T-helper 2 cell treated with Interferon-gamma antibody and Interleukin-4, amounts not matched to agents 5 μg/mL and 100 μg/mL, for 36 hours (primary cell): ENCODE data around the gene COA8.

ENCODE experiments used
- DNase-seq: peaks from one replicate; pipeline ENCODE4 v3.0.0; 2021; ENCODE audit warnings: low spot score
- H3K27ac Mint-ChIP-seq: one replicate; pipeline ENCODE4 v1.8.0; 2021; ENCODE audit warnings: mild to moderate bottlenecking, mixed read lengths
- H3K27me3 Mint-ChIP-seq: one replicate; pipeline ENCODE4 v1.8.0; 2021; ENCODE audit warnings: low read depth, mixed read lengths
- H3K36me3 Mint-ChIP-seq: one replicate; pipeline ENCODE4 v1.8.0; 2021; ENCODE audit warnings: low read depth, mixed read lengths
- H3K4me1 Mint-ChIP-seq: one replicate; pipeline ENCODE4 v1.8.0; 2021; ENCODE audit warnings: low read depth, mixed read lengths
- H3K4me3 Mint-ChIP-seq: one replicate; pipeline ENCODE4 v1.8.0; 2022; ENCODE audit warnings: mild to moderate bottlenecking, moderate library complexity, mixed read lengths
- H3K9me3 Mint-ChIP-seq: one replicate; pipeline ENCODE4 v1.8.0; 2021; ENCODE audit warnings: mixed read lengths

COA8 gene

DNA sequence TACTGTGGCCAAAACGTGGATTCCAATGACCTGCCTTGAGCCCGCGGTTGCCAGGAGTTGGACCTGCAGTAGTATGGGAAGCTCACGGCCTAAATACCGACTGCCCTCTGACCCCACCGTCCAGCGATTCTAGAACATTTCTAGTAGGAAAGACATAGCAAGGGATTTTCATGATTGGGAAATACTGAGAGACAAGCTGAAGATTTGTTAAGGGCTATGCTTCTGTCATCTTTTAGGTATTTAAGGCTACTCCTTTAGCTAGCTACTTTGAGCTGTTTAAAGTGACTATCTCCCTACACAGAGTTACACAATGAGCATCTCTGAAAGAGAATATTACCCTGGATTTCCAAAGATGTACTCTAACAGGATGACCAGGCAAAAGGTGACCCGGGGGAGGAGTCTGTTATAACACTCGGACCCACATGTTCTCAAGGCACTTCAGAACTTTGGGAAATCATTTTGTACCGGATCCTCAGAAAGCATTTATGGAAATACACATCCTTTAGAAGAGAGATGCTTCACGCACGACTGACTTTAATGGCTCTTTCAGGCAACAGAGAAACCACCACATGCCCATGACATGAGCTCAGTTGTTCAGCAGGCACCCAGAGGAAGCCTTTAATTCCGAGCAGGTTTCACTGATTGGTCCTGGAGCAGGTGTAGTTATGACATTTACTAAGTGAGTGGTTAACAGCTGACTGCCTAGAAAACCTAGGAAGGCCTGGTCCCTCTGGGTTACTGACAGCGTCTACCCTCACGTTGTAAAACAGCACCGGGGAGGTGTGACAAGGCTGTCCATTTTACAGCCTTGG lies 4.5 kb upstream of the COA8 start:
- DNase-seq: no peak
- H3K4me1 Mint-ChIP-seq: peaks cover 29% of the 10 kb centered on the region
- peaks cover 30% of the 10 kb centered on the region for H3K36me3 Mint-ChIP-seq
- no peaks in the 10 kb centered on the region for H3K27me3 Mint-ChIP-seq
- no peak overlapping the region for H3K4me3 Mint-ChIP-seq
- no peaks in the 10 kb centered on the region for H3K9me3 Mint-ChIP-seq
- no peak overlapping the region for H3K27ac Mint-ChIP-seq

DNA sequence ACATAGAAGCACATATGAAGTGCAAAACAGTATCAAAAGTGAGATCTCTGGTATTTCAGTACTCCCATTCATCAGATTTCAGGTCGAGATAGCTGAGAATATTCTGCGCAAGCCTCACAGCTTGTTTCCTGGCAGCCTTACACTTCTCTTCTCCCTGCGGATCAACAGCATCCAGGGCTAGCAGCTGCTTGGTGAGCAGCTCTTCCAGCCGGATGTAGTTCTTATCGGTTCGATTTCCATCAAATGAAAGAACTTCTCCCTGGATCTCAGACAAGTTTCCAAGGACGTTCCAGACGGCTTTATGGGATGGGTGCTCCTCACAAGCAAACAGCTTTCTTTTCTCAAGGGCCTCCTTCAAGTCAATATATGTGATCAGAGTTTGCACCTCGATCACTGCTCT lies 3.0 kb upstream of the COA8 start:
- peaks cover 33% of the 10 kb centered on the region for H3K36me3 Mint-ChIP-seq
- H3K27me3 Mint-ChIP-seq: no peaks in the 10 kb centered on the region
- no peaks in the 10 kb centered on the region for H3K9me3 Mint-ChIP-seq
- peaks cover 35% of the 10 kb centered on the region for H3K4me1 Mint-ChIP-seq
- H3K4me3 Mint-ChIP-seq: peak overlapping the region; percentile 15
- no peak overlapping the region for H3K27ac Mint-ChIP-seq
- no peak for DNase-seq

DNA sequence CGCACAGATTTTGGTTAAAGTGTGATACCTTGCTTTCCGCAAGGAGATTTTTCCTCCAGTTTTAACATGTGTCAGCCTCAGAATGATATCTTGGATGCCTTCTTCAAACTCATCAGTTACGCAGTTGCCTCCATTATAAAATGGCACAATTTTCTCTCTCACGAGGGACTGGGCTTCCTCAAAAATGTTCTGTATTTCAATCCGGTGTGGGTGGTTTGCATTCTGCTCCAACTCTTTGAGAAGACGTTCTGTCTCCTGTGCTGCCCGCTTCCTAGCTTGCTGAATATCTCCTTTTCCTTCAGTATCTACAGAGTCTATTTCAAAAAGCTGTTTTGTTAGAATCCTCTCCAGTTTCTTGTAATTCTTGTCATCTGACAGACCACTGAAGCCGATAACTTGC lies 2.1 kb upstream of the COA8 start:
- Mint-ChIP-seq H3K4me1 (peaks cover 37% of the 10 kb centered on the region), H3K36me3 (peaks cover 33% of the 10 kb centered on the region), H3K9me3 (no peaks in the 10 kb centered on the region), H3K27me3 (no peaks in the 10 kb centered on the region), H3K4me3 (peak overlapping the region; percentile 95), H3K27ac (peak overlapping the region; percentile 5)
- DNase-seq: no peak

DNA sequence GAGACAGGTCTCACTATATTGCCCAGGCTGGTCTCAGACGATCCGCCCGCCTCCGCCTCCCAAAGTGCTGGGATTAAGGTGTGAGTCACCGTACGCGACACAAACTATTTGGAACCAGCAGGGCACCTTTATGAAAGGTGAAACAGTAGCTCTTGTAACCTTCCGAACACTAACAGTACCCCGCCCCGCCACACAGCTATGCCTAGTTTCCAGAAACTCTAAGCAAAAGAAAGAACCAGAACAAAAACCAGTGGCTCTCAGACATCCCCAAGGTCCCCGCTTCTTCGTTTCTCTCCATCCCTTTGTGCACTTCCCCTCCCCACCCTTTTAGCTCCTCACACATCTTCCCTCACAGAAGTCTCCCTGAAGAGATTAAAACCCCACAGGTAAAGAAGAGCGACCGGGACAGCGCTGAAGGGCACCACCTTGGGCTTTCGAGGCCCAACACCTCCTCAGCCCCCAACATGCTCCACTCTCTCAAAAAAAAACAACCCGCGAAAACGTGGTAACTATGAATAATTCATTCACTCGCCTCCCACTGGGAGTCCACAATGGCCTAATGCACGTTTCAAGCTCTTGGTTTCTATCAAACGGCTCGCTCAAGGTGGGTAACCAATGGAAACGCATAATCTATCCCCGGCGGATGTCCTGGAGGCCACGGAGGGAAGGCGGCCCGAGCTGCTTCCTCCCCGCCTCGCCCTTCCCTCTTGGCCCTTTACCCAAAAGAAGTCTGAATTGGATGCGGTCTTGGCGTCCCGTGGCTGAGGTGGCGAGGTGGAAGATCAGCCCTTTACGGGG lies 1.2 kb upstream of the COA8 start:
- peak; percentile 42 for DNase-seq
- no peaks in the 10 kb centered on the region for H3K9me3 Mint-ChIP-seq
- no peaks in the 10 kb centered on the region for H3K27me3 Mint-ChIP-seq
- peak overlapping the region; percentile 95 for H3K4me3 Mint-ChIP-seq
- H3K27ac Mint-ChIP-seq: peak overlapping the region; percentile 88
- peaks cover 33% of the 10 kb centered on the region for H3K36me3 Mint-ChIP-seq
- peaks cover 38% of the 10 kb centered on the region for H3K4me1 Mint-ChIP-seq

DNA sequence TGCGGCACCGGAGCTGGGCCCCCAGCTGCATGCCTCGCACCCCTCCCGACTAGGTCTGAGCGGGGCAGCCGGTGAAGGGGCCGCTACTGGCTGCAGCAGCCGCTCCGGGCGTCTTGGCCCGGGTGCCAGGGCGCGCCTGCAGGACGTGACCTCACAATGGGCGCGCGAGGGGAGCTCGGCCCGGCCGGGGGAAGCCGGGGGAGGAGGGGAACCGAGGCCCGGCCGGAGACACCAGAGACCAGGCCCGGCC lies 656 bp upstream of the COA8 start:
- no peak for DNase-seq
- H3K4me1 Mint-ChIP-seq: peaks cover 38% of the 10 kb centered on the region
- no peaks in the 10 kb centered on the region for H3K9me3 Mint-ChIP-seq
- H3K36me3 Mint-ChIP-seq: peaks cover 33% of the 10 kb centered on the region
- H3K27me3 Mint-ChIP-seq: no peaks in the 10 kb centered on the region
- H3K27ac Mint-ChIP-seq: peak overlapping the region; percentile 88
- peak overlapping the region; percentile 95 for H3K4me3 Mint-ChIP-seq

DNA sequence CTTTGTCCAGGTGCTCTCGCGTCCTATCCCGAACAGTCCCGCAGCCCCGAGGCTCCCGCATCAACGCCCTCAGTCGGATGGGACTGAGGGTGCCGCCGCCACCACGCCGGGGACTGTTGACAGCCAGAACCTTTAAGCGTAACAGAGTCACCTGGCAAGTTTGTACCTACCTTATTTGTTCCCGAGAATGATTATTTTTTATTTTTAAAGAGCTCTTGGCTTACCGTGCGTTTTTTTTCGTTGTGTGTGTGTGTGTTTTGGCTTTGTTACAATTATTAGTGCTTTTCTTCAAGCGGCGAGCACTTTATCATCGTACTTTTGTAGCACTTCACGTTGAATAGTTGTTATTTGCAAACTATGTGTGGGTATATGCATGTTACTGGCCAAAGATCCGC lies 463 bp downstream of the COA8 start:
- Mint-ChIP-seq H3K27me3 (no peaks in the 10 kb centered on the region), H3K9me3 (no peaks in the 10 kb centered on the region), H3K4me3 (peak overlapping the region; percentile 97), H3K27ac (peak overlapping the region; percentile 92), H3K36me3 (peaks cover 32% of the 10 kb centered on the region), H3K4me1 (peaks cover 38% of the 10 kb centered on the region)
- no peak for DNase-seq

DNA sequence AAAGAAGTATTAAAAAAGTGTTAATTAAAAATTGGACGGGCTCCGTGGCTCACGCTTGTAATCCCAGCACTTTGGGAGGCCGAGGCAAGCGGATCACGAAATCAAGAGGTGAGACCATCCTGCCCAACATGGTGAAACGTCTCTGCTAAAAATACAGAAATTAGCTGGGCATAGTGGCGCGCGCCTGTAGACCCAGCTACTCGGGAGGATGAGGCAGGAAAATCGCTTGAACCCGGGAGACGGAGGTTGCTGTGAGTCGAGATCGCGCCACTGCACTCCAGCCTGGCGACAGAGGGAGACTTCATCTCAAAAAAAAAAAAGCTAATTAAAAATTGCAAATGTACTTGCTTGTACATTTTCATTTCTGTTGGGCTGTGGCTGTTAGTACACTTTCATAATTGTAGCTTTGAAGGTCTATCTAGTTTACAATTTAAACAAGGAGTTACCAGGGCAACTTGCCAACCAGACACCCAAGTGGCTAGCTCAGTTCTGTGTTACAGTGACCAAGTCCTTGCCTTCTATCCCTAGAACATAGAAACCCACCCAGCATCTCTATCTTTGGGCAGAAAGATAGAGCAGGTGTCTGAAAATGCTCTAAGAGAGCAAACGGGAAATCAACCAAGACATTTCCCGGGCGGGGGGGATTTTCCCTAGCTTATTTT lies 1.2 kb downstream of the COA8 start:
- H3K27ac Mint-ChIP-seq: peak overlapping the region; percentile 92
- DNase-seq: no peak
- no peaks in the 10 kb centered on the region for H3K27me3 Mint-ChIP-seq
- H3K4me3 Mint-ChIP-seq: peak overlapping the region; percentile 97
- no peaks in the 10 kb centered on the region for H3K9me3 Mint-ChIP-seq
- peaks cover 26% of the 10 kb centered on the region for H3K36me3 Mint-ChIP-seq
- H3K4me1 Mint-ChIP-seq: peaks cover 35% of the 10 kb centered on the region

DNA sequence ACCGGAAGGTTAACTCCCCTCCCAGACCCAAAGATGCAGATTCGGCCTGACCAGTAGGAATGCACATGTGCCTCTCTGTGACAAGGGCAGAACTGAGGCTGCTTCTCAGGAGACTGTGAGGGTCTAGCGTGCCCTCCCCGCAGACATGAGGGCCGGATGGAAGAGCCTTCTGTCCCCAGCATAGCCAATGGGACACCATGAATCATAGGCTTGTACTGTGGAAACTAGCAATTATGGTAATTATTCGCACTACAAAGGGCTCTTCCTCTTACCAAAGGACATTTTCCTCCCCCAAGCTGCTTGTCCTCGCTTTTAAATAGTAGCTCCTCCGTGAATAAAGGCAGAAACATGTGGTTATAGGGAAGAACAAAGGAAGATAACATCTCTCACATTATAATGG lies 6.2 kb downstream of the COA8 start:
- no peaks in the 10 kb centered on the region for H3K27me3 Mint-ChIP-seq
- H3K27ac Mint-ChIP-seq: no peak overlapping the region
- no peak for DNase-seq
- H3K4me1 Mint-ChIP-seq: peaks cover 5% of the 10 kb centered on the region
- H3K9me3 Mint-ChIP-seq: no peaks in the 10 kb centered on the region
- no peaks in the 10 kb centered on the region for H3K36me3 Mint-ChIP-seq
- H3K4me3 Mint-ChIP-seq: no peak overlapping the region

DNA sequence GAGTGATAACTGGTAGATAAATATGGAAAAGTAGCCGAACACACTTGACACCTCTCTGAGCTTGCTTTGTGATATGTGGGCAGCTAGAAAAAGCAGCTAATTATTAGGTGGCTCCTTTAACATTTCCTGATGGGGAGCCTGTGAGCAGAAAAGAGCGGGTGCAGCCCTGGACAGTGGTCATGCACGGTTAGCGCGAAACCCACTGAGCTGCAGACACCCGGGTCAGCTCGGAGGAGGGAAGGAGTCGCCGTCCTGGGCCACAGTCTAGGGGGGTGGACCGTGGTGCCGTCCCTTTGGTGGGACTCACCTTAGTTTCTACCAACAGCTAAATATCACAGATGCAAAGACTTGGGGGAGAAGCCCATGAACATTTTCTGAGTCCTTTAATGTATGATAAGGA lies 6.6 kb downstream of the COA8 start:
- Mint-ChIP-seq H3K9me3 (no peaks in the 10 kb centered on the region), H3K4me1 (peaks cover 5% of the 10 kb centered on the region), H3K36me3 (peaks cover 3% of the 10 kb centered on the region), H3K27me3 (no peaks in the 10 kb centered on the region), H3K4me3 (no peak overlapping the region), H3K27ac (no peak overlapping the region)
- DNase-seq: no peak

DNA sequence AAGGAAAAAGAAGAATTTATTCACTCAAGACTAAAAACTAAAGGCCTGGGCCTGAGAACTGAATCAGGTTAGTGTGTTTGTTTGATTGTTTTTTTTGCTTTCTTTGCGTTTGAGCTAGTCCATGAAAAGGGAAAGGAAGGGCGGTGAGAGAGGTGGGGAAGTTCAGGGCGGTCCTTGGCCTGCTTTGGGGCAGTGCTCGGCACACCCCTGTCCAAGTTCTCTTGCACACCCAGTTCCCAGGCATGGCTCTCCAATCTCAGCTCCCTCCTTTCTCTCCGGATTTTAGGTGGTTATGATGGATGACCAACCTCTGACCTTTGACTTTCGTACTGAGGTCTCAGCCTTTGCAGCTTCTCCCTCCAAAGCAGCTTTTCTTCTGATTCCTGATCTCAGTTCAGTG lies 11.3 kb downstream of the COA8 start:
- DNase-seq: no peak
- Mint-ChIP-seq H3K27ac (no peak overlapping the region), H3K4me1 (peaks cover 2% of the 10 kb centered on the region), H3K27me3 (no peaks in the 10 kb centered on the region), H3K4me3 (no peak overlapping the region), H3K36me3 (peaks cover 6% of the 10 kb centered on the region), H3K9me3 (no peaks in the 10 kb centered on the region)

DNA sequence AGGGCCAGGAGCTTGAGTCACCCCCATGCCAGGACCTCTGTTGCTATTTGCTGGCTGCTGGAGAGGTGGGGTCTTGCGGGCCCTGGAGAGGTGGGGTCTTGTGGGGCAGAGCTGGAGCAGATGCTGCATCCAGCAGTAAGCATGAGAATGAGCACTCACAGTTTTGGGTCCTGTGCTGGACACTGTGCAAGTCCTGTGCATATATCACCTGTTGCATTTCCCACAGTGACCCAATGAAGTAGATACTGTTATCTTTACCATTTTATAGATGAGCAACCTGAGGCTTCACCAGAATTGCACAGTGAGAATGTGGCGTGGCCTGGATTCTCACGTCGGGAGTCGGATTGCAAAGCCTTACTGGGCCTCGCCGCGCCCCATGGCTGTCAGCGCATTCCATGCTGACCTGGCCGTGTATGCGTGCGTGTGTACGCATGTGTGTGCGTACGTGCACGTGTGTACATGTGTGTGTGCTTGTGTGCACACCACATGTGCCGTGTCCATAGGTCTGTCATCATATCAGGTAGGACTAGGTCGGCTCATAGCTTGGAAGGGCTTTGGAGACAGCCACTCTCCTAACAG lies 12.0 kb downstream of the COA8 start:
- Mint-ChIP-seq H3K4me3 (no peak overlapping the region), H3K4me1 (peaks cover 2% of the 10 kb centered on the region), H3K9me3 (no peaks in the 10 kb centered on the region), H3K27ac (no peak overlapping the region), H3K36me3 (peaks cover 6% of the 10 kb centered on the region), H3K27me3 (no peaks in the 10 kb centered on the region)
- no peak for DNase-seq

DNA sequence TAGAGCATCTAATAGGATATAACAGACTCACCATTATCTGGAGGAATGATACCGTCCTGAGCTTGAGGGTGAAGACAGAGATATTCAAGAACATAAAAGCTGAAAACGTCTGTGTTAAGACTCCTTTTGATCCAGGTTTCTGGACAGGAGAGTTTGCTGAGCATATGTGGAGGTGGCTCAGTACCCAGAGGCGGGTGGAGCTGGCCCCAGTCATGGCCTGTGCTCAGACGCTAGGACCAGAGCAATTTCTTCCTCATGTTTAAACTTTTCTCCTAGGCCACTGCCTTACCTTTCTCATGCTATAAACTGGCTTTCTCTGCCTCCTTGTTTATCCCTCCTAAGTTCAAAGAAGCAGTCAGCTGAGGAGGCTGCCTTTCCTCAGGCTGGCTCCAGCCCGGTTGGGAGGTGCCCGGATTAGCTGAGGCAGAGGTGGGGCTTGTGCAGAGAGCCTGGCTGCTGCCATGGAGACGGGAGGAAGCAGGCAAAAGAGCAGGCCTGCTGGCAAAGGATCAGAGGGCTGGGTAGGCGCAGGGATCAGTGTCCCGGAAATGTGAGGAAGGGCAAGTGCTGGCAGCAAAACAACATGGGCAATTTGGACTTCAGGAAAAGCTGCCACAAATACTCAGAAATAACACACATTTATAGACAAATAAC lies 13.7 kb downstream of the COA8 start:
- no peak for DNase-seq
- no peak overlapping the region for H3K4me3 Mint-ChIP-seq
- H3K36me3 Mint-ChIP-seq: peaks cover 6% of the 10 kb centered on the region
- no peaks in the 10 kb centered on the region for H3K9me3 Mint-ChIP-seq
- H3K27me3 Mint-ChIP-seq: no peaks in the 10 kb centered on the region
- H3K4me1 Mint-ChIP-seq: no peaks in the 10 kb centered on the region
- H3K27ac Mint-ChIP-seq: no peak overlapping the region

DNA sequence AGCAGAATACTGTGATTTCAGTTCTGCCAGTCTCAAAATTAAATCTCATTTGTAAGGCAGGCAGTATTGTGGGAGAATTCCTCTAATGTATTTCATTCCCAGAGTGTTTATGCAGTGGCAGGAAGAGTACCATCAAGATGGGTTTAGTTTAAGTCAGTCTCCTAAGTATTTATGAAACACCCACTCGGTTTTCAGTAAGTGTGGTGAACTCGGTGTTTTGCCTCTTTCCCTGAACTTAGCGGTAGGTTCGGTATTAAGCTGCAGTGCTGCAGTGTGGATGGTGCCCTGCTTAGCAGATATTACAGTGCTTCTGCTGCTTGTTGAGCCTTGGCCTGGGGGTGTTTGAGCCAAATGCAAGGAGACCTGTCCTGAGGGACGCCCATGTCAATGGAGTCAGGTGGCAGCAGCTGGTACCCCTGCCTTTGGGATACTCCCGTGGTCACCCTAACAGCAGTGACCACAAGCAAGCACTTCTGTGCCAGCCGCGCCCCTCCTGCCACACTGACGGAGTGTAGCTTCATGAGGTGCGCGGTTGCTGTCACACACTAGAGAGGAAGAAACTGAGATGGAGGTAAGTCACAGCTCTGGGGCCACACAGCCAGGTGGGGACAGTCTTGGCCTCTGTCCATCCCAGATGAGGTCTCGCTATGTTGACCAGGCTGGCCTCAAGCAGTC lies 15.8 kb downstream of the COA8 start:
- no peaks in the 10 kb centered on the region for H3K4me1 Mint-ChIP-seq
- H3K9me3 Mint-ChIP-seq: no peaks in the 10 kb centered on the region
- no peak overlapping the region for H3K4me3 Mint-ChIP-seq
- no peaks in the 10 kb centered on the region for H3K27me3 Mint-ChIP-seq
- peaks cover 6% of the 10 kb centered on the region for H3K36me3 Mint-ChIP-seq
- no peak for DNase-seq
- H3K27ac Mint-ChIP-seq: no peak overlapping the region
